HG03280 (cell line): ENCODE measurements around the gene DCHS2.

ENCODE experiments used
- ATAC-seq: cut with Tn5 transposase; IDR thresholded peaks from one replicate; pipeline ENCODE4 v1.9.1; 2021; ENCODE audit warnings: mild to moderate bottlenecking, moderate library complexity; ENCODE audit not compliant: unreplicated experiment

Gene DCHS2

GRCh38 chr4:154320521-154320920 is 171.1 kb downstream of the DCHS2 start:
- ATAC-seq = no peak

GRCh38 chr4:154319736-154320135 is 171.9 kb downstream of the DCHS2 start:
- no peak for ATAC-seq

- no peak for ATAC-seq
Observed at GRCh38 chr4:154317201-154317999, 174.2 kb downstream of the DCHS2 start.

GRCh38 chr4:154315741-154316140 is 175.9 kb downstream of the DCHS2 start:
- no peak for ATAC-seq

- no peak for ATAC-seq
Observed at GRCh38 chr4:154314248-154314647, 177.4 kb downstream of the DCHS2 start.

- ATAC-seq = no peak
Observed at GRCh38 chr4:154313004-154313585, 178.5 kb downstream of the DCHS2 start.

- ATAC-seq = no peak
Observed at GRCh38 chr4:154312246-154312645, 179.4 kb downstream of the DCHS2 start.

- ATAC-seq = no peak
Observed at GRCh38 chr4:154310578-154310977, 181.0 kb downstream of the DCHS2 start.

- no peak for ATAC-seq
Observed at GRCh38 chr4:154308207-154308606, 183.4 kb downstream of the DCHS2 start.

- ATAC-seq = no peak
Observed at GRCh38 chr4:154307451-154307850, 184.1 kb downstream of the DCHS2 start.

- ATAC-seq = no peak
Observed at GRCh38 chr4:154305616-154306015, 186.0 kb downstream of the DCHS2 start.

GRCh38 chr4:154304679-154305078 is 186.9 kb downstream of the DCHS2 start:
- no peak for ATAC-seq

GRCh38 chr4:154294652-154295350 is 196.8 kb downstream of the DCHS2 start:
- ATAC-seq = no peak

GRCh38 chr4:154293427-154293826 is 198.2 kb downstream of the DCHS2 start:
- ATAC-seq = no peak

- no peak for ATAC-seq
Observed at GRCh38 chr4:154292589-154292988, 199.0 kb downstream of the DCHS2 start.

- no peak for ATAC-seq
Observed at GRCh38 chr4:154277172-154277571, 214.4 kb downstream of the DCHS2 start.

- ATAC-seq = no peak
Observed at GRCh38 chr4:154276496-154276895, 215.1 kb downstream of the DCHS2 start.

GRCh38 chr4:154254999-154255398 is 236.6 kb downstream of the DCHS2 start:
- ATAC-seq = no peak

- ATAC-seq = no peak
Observed at GRCh38 chr4:154234576-154234975, 257.0 kb downstream of the DCHS2 start.

GRCh38 chr4:154231806-154232478 is 259.7 kb downstream of the DCHS2 start:
- ATAC-seq = no peak

- ATAC-seq = no peak
Observed at GRCh38 chr4:154230723-154231122, 260.9 kb downstream of the DCHS2 start.
